Fibroblast of lung (primary cell): Measurements from ENCODE around the gene SLC28A1.

ENCODE experiments used
- CTCF ChIP-seq, 2 donors: IDR thresholded peaks in 1 of 2; conservative IDR thresholded peaks in 1 of 2; 1 replicate in 1 of 2; 2 replicates in 1 of 2; pipeline ENCODE4 v1.5.1; 2011 to 2012; ENCODE audit warnings: low read length in 2 of 2, control low read depth in 1 of 2, inconsistent platforms in 1 of 2, low read depth in 1 of 2, mild to moderate bottlenecking in 1 of 2
- EZH2 ChIP-seq: IDR thresholded peaks from 2 replicates; pipeline ENCODE4 v1.5.1; 2012; ENCODE audit warnings: low read length, control low read depth, mild to moderate bottlenecking; ENCODE audit errors: missing control alignments

GRCh38 chr15:84883466-84883865, 996 bp upstream of the SLC28A1 start:
- TF ChIP-seq CTCF (conservative IDR thresholded peaks at IDR 0.05 in 1 of 2, IDR thresholded peaks at IDR 0.05 in 1 of 2; ENCODE audit: low read depth in 1 of 2, low read length in 2 of 2), result no peak
- TF ChIP-seq EZH2, result no peak
